Urothelium cell line (cell line): ENCODE measurements around the gene GPRASP3.
"Not testable (repeated sequence)": the region's sequence is repeated elsewhere in the genome, so short reads cannot be mapped to it uniquely, and the experiment has no call there.

Experiments
- DNase-seq: peaks from one replicate; pipeline ENCODE4 v3.0.0; 2011; ENCODE audit warnings: low spot score, mixed read lengths
- FAIRE-seq: peaks from 2 replicates; lab custom pipeline; 2011; peaks lifted over from hg19 to GRCh38; lab: Jason Lieb, UNC

GPRASP3 gene

DNA sequence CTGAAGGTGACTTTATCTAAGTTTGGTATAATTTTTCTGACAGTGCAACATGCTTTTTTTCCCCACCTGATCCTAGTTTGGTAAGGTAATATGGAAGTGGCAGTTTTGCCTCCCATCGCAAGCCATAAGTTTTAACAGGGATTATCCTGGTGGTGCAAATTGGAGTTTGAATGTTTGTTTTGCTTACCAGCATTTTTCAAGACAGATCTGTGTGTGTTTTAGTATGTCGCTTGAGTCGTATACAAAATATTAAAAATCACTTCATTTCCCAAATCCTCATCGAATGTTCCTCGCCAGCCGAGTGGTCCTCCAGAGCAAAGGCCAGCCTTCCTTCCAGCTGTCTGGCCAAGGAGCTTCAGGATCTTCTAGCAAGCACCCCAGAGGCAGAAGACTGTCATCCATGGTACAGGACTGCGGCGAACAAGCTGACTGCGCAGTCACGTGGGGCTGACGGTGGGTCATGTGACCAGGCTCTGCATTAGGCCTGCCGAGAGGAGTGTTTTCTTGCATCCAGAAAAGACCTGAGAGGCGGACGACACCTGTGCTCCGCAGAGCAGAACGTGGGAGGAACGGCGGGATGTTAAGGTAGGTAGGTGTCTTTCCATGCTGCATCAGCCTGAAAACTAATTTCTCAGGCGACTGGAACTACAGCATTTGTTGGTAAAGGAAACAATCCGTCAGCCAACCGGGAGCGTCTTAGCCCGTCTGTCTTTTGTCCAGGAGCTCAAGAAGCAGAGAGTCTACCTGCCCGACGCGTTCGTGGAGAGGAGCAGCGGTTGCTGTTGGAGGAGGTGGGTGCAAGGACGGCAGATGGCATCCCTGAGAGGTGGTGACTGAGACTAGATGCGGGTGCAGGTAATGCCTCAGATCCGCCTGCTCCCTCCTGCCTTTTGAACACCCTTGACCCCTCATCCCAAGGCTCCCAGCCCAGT lies at the start of gene GPRASP3:
TSS of gene GPRASP3 (plus strand) at position 507 of the 932 bp plus-strand sequence. CDS start 28,253 bp downstream, outside the sequence.
- DNase-seq (no peak), FAIRE-seq (no peak)

GRCh38 chrX:102672856-102673255 lies 47.7 kb upstream of the GPRASP3 start:
- no peak for DNase-seq
- no peak for FAIRE-seq

DNA sequence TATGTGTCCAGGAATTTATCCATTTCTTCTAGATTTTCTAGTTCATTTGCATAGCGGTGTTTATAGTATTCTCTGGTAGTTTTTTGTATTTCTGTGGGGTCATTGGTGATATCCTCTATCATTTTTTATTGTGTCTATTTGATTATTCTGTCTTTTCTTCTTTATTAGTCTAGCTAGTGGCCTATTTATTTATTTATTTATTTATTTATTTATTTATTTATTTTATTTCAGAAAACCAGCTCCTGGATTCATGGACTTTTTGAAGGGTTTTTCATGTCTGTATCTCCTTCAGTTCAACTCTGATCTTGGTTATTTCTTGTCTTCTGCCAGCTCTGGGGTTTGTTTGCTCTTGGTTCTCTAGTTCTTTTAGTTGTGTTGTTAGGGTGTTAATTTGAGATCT lies 43.1 kb upstream of the GPRASP3 start:
- FAIRE-seq, DNase-seq: not testable (repeated sequence)

DNA sequence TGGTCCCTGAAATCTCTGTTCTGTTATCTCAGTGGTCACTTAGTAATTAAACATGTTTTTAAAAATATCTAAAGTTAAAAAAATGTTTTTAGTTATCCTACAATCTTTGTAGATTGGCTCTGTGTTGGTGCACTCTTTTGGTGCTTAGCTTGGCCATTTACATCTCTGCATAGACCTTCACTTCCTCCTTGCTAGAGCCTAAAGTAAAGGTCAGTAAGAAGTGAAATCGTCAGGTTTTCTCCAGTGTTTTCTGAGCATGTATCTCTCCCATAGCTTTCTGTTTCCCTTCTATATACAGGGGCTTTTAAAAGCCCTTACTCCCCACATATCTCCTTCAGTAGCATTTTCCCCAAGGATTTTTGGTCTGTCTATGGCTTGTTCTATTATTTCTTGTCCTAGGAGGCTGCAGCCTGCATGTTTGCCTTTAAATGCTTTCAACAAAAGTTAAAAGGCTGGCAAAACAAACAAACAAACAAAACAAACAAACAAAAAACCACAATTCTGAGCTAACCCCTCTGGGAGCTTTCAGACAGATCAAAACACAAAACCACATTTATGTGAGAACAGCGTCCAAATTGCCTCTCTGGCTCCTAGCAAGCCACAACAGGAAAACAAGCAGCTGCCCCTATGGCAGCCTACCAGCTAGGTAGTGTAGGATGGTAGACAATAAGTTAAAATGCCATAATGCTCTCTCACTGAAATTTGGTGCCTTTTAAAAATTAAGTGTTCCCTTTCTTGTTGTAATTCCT lies 35.6 kb upstream of the GPRASP3 start:
- no peak for DNase-seq
- FAIRE-seq: no peak

DNA sequence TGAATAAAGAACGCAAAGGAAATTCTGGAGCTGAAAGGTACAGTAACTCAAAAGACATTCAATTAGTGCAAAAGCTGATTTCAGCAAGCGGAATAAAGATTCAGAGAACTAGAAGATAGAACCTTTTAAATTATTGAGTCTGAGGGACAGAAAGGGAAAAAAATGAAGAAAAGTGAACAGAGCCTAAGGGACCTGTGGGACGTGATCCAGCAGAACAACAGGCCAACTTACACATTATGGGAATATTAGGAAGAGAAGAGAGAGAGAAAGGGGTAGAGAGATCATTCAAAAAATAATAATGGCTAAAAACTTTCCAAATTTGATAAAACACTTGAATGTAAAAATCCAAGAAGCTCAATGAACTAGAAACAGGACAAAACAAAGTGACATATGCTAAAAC lies 25.8 kb upstream of the GPRASP3 start:
- DNase-seq: no peak
- no peak for FAIRE-seq

DNA sequence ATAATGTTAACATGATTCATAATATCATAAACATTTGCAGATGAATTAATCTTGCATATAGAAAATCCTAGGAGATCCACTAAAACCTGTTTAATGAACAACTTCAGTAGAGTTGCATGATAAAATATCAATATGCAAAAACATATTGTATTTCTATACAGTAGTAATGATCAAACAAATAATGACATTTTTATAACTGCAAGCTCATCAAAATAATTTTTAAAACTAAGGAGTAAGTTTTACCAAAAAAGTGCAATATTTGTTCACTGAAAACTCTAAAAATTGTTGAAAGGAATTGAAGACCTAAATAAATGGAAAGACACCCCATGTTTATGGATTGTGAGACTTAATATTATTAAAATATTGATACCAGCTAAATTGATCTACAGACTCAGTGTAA lies 24.2 kb upstream of the GPRASP3 start:
- no peak for FAIRE-seq

DNA sequence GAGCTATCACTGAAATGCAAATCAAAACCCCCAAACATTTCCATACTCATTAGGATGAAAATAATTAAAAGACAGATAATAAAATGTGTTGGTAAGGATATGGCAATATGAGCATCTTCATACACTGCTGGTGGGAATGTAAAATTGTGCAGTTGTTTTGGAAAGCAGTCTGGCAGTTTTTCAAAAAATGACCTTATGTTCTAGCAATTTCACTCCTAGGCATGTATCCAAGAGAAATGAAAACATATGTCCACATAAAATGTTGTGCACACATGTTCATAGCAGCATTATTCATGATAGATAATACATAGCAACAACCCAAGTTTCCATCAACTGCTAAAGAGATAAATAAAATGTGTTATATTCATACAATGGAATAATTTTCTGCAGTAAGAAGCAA lies 23.0 kb upstream of the GPRASP3 start:
- DNase-seq (no peak), FAIRE-seq (no peak)

More for the DNA sequence above, 24.2 kb upstream of the GPRASP3 start:
- DNase-seq: no peak

DNA sequence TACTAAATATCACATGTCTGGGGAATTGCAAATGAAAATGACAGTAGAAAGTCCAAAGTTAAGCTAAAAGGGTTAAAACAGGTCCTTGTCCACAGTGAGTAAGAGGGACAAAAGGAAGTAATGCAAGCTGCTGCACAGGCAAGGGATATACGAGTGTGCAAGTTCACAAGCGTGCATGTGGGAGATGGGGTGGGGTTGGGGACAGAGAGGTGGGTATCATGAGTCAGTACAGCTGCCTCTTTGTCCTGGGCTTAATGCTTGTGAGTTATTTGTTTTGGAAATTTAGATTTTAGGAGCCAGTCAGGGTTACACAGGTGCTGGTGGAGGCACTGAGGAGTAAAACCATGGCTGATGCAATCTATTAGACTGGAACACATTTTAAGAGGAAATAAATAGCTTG lies 11.6 kb upstream of the GPRASP3 start:
- FAIRE-seq (no peak), DNase-seq (no peak)

DNA sequence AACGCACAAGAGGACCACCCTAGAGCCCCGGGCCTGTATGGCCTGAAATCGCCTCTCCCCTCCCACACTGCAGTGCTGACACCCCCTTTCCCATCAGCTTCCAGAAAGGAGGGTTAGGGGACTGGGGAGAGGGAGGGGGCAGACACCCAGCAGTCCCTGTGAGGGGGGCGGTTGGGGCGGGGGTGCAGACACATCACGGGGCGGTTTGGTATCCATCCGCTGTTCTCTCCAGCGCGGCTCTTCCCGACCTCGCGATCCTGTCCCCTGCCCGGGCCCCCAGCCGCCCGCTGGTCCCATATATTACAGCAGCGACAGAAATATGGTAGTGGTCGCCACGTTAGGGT lies 8.7 kb upstream of the GPRASP3 start:
- DNase-seq: no peak
- no peak for FAIRE-seq

GRCh38 chrX:102712216-102712966 lies 8.2 kb upstream of the GPRASP3 start, which contains the start of gene GPRASP2:
TSS of gene GPRASP2 (plus strand) at chrX:102712448. CDS start at chrX:102714870, 2,422 bp downstream.
- FAIRE-seq (no peak), DNase-seq (peak; percentile 33)

DNA sequence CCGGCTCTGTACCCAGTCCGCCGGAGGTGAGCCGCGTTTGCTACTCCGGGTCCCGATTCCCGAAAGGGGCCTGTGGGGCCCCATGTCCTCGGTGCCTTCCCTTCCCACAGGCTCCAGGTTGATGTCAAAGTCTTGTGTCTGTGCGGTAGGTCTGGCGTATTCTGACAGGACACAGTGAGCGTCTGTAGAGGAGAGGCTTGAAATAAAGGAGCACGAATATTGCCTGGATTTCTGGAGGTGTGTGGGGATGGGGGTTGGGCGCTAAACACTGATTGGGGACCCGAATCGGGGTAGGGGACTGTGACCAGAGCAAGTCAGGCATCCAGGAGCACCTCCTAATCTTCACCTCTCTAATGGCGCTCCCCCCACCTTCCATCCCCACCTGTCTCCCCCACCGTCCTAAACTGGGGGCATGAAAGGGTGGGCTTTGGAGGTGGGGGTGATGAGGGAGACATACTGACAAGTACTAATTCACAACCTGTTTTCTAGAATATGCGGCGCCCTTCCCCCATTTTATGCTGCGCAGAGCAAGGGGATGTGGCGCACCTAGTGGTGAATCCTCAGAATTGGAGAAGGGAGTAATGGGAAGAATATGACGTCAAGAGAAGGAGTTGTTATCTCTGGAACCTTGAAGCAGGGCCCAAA lies 7.4 kb upstream of the GPRASP3 start:
- peak; percentile 46 for DNase-seq
- no peak for FAIRE-seq

- no peak for DNase-seq
- no peak for FAIRE-seq
Measured at GRCh38 chrX:102714994-102715393, 5.5 kb upstream of the GPRASP3 start.

DNA sequence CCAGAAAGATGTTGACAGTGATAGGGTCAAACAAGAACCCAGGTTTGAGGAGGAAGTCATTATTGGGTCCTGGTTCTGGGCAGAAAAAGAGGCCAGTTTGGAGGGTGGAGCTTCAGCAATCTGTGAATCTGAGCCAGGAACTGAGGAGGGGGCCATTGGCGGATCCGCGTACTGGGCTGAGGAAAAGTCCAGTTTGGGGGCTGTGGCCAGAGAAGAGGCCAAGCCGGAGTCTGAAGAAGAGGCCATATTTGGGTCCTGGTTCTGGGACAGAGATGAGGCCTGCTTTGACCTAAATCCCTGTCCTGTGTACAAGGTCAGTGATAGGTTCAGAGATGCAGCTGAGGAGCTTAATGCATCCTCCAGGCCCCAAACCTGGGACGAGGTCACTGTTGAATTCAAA lies 4.6 kb upstream of the GPRASP3 start:
- DNase-seq (no peak), FAIRE-seq (no peak)

- not testable (repeated sequence) for DNase-seq, FAIRE-seq
Measured at GRCh38 chrX:102721169-102721506, 595 bp downstream of the GPRASP3 start.

DNA sequence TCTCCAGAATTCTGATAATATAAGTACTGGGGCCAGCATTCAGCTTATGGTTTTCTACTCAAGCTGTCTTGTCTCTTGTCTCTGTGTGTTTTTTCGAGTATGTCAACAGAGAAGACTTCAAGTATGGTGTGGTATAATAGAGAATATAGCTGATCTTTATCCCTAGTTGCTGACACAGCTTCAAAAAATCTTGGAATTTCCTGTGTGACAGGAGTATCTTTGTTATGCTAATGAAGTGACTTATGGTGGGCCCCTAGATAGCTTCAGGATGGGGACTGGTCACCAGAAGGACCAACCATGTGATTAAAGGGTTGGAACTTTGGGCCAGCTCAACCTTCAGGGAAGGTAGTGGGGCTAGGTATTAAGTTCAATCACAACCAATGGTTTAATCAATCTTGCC lies 2.9 kb downstream of the GPRASP3 start:
- FAIRE-seq (no peak), DNase-seq (no peak)

DNA sequence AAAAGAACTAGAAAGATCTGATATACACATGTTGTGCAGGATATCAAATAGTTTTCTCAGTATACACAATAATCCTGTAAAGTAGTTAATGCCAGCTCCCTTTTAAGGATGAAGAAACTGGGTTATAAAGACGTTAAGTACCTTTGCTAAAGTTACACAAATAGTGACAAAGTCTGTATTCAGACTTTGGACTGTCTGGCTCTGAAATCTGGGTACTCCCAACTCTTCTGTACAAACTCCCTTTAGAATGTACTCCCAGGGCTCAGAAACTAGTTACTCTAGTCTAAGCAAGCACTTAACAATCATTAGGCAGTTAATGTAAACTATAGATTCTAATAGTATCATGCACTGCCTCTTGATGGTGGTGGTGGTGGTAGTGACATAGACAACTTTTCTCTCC lies 7.2 kb downstream of the GPRASP3 start:
- DNase-seq (no peak), FAIRE-seq (no peak)

- no peak for DNase-seq
- FAIRE-seq: no peak
Measured at GRCh38 chrX:102728646-102729045, 8.1 kb downstream of the GPRASP3 start.

DNA sequence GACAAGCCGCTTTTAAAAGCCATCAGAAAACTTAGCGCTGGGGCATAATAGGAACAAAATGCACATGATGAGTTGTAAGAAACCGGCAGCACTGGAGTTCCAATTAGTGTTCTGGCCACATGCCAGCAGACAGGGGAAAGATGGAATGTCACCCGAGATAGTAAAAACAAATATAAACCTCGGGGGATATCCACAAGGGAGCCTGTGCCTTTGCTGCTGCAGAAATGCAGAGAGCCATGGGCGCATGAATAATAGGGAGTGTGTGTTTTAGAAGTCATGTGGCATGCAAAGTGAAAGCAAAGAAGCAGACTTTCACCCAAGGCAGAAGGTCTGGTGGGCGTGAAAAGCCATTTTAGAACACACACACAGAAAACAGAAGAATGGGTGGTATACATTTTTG lies 19.1 kb downstream of the GPRASP3 start:
- DNase-seq: no peak
- no peak for FAIRE-seq

- FAIRE-seq: no peak
- DNase-seq: no peak
Measured at GRCh38 chrX:102744307-102744706, 23.8 kb downstream of the GPRASP3 start.

DNA sequence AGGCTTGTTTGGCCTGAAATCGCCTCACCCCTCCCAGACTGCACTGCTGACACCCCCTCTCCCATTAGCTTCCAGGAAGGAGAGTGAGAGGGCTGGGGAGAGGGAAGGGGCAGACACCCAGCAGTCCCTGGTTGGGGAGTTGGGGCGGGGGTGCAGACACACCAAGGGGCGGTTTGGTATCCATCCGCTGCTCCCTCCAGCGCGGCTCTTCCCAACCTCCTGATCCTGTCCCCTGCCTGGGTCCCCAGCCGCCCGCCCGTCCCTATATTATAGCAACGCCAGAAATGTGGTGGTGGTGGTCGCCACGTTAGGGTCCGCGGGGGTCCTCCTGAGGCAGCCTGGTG lies 24.9 kb downstream of the GPRASP3 start:
- DNase-seq (no peak), FAIRE-seq (no peak)
